Gastrocnemius medialis (tissue), 4 donors: ENCODE results near the gene TESPA1.

Source experiments
- POLR2A ChIP-seq, 2 donors: fragments of 450-650 bp; IDR thresholded peaks; one replicate each; pipeline ENCODE4 v1.6.1; 2017; ENCODE audit warnings: antibody characterized with exemption in 2 of 2, mild to moderate bottlenecking in 2 of 2, moderate library complexity in 2 of 2
- TF ChIP-seq, protein P1 (sequence below), 5 experiments: fragments of 450-650 bp in 3 of 5; fragments of 200-600 bp in 2 of 5; sonication (generic) in 2 of 5; IDR thresholded peaks in 4 of 5; conservative IDR thresholded peaks in 1 of 5; 1 replicate in 4 of 5; 2 replicates in 1 of 5; pipeline ENCODE4 v1.5.1; 2016 to 2019; ENCODE audit warnings: antibody characterized with exemption in 5 of 5, mild to moderate bottlenecking in 3 of 5, moderate library complexity in 3 of 5

DNA sequence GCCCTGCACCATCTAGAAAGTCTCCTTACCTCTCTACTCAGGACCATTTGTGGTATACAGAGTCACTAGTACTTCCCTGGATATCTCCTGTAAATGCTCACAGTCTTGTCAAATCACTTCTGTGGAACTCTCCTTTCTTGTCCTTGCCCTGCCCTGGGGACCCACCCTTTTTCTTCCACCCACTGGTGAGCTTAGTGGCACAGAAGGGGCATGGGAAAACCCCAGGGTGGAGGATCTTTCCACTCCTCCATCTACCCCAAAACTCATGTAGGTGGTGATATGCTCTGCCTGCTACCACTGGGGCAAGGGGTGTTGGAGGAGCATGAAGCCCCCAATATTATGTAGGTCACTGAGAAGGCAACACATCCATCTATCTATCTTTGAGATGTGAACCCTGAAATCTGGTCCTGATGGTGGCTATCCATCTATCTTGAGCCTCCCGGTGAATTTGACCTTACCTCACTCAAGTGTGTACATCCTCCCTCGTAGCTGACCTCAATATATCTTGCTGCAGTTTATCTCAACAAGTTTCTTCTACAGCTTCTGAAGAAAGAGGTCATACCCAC lies 943 bp downstream of the TESPA1 start:
- TF ChIP-seq POLR2A (IDR thresholded peaks at IDR 0.05), result no peak
- TF ChIP-seq, protein P1, sequence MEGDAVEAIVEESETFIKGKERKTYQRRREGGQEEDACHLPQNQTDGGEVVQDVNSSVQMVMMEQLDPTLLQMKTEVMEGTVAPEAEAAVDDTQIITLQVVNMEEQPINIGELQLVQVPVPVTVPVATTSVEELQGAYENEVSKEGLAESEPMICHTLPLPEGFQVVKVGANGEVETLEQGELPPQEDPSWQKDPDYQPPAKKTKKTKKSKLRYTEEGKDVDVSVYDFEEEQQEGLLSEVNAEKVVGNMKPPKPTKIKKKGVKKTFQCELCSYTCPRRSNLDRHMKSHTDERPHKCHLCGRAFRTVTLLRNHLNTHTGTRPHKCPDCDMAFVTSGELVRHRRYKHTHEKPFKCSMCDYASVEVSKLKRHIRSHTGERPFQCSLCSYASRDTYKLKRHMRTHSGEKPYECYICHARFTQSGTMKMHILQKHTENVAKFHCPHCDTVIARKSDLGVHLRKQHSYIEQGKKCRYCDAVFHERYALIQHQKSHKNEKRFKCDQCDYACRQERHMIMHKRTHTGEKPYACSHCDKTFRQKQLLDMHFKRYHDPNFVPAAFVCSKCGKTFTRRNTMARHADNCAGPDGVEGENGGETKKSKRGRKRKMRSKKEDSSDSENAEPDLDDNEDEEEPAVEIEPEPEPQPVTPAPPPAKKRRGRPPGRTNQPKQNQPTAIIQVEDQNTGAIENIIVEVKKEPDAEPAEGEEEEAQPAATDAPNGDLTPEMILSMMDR (IDR thresholded peaks at IDR 0.05 in 4 of 5, conservative IDR thresholded peaks at IDR 0.05 in 1 of 5), result no peak
